GM12874 (cell line): ENCODE results near the gene SGPL1.

ENCODE experiments used
- CTCF ChIP-seq: IDR thresholded peaks from 2 replicates; pipeline ENCODE4 v1.5.1; 2011; ENCODE audit warnings: low read depth, mild to moderate bottlenecking, control low read depth, low read length, moderate library complexity; ENCODE audit not compliant: insufficient read depth

Gene SGPL1

DNA sequence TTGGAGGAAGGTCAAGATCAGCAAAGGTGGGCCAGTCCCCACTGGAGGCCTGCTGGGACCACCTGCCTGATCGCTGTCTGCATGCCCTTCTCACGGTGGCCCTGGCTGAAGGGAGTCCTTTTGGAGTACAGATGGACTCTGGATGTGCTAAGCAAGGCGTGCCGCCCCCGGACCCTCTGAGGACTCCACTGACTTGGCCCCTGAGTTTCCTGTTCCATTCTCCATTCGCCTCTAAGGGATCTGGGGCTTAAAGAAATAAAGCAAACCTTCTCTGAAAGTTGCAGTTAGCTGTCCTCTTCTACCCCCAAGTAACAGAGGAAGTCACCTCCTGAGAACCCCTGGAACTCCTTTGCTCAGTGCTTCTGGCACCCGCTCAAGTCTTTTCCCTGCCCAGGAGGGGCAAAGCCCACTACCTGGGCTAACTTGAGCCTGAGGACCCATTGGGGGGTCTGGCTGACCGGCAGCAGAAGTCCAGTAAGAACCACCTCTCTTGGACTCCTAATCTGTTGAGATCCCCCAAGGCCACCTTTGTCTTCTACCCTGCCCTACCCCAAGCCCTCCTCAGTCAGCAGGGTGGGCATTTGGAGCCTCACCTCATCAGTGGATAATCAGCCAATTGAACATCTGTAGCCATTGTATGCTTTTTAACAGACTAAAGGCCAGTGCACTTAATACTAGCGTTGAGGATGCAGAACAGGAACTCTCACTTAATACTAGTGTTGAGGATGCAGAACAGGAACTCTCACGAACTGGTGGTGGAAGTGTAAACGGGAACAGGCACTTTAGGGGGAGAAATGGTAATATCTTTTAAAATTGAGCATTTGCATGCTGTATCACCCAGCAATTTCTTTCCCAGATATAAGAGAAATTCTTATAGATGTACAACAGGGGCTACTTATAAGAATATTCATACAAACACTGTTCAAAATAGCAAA lies 32.7 kb upstream of the SGPL1 start:
- no peak for TF ChIP-seq CTCF

DNA sequence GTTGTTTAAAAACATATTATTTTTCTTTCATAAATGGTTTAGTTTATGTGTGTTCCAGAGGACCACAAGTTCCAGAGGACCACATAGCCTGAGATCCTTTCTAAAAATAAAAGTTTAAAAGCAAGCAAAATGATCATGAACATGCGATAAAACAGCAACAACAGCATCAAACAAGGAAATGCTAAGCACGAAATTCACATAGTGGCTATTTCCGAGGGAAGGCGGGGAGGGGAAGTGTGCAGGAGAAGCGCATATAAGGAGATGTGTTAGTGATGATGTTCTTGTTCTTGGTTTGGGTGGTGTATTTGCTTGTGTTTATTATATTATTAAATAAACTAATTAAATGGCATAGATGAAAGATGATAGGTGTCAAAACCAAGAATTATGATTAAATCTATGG lies 31.7 kb upstream of the SGPL1 start:
- TF ChIP-seq CTCF: no peak

DNA sequence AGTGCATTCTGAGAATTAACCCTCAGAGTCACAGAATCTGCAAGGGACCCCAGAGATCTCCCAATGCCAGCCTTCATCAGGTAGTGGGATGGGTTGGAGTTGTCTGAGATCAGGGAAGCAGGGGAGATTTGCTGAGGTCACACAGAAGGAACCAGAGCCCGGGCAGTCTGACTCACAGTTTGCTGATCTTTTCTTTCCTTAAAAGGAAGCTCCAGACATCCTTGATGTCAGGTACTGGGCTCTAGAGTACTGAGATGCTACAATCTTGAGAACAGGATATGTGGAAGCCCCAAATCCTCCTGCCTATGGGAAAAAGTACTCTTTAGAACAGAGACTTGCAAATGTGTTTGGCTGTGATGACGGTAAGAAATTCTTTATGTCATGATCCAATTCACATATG lies 31.3 kb upstream of the SGPL1 start:
- no peak for TF ChIP-seq CTCF

- TF ChIP-seq CTCF: no peak
Measured at GRCh38 chr10:70785190-70785589, 30.6 kb upstream of the SGPL1 start, which contains the start of gene TBATA. TSS of gene TBATA (minus strand) at chr10:70785377. CDS start at chr10:70783379, 1,998 bp downstream.

- no peak for TF ChIP-seq CTCF
Measured at GRCh38 chr10:70786799-70787415, 28.8 kb upstream of the SGPL1 start.

- TF ChIP-seq CTCF: no peak
Measured at GRCh38 chr10:70791386-70792039, 24.2 kb upstream of the SGPL1 start.

DNA sequence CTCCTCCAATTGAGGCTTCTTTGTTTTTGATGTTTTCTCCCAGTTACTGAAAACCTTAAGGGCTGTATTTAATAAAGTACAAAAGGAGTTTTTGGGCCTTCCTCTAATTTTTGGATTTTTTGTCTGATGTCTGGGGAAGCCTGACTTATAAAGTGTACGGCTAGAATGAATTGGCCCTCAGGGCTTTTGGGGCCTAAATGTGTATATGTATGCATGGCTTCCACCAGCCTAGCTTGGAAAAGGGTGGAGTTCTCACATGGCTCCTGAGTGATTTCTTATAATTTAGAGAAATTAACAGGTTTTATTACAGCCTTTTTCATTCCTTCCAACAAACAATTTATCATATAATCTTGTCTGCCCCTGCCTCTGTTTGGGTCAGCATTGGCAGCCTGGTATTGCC lies 20.1 kb upstream of the SGPL1 start:
- TF ChIP-seq CTCF: no peak
